HG03378 (cell line): Measurements from ENCODE around the gene FAM227A.

ENCODE experiments used
- ATAC-seq: cut with Tn5 transposase; IDR thresholded peaks from one replicate; pipeline ENCODE4 v1.9.1; 2021; ENCODE audit warnings: mild to moderate bottlenecking, moderate library complexity; ENCODE audit not compliant: unreplicated experiment

The FAM227A gene

DNA sequence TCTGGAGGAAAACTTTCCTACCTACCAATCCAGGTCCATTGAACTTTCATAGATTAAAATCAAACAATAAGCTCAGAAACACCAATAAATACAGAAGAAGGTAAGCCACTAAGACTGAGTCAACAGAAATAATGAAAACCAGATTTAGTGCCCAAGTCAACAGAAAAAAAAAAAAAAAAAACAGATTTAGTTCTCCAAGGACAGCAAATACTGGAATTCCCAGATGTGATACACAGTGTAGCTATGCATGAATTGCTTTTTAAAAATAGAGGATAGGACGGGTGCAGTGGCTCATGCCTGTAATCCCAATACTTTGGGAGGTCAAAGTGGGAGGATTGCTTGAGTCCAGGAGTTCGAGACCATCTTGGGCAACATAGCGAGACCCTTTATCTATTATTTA is 101.9 kb downstream of the FAM227A start:
- ATAC-seq = no peak

DNA sequence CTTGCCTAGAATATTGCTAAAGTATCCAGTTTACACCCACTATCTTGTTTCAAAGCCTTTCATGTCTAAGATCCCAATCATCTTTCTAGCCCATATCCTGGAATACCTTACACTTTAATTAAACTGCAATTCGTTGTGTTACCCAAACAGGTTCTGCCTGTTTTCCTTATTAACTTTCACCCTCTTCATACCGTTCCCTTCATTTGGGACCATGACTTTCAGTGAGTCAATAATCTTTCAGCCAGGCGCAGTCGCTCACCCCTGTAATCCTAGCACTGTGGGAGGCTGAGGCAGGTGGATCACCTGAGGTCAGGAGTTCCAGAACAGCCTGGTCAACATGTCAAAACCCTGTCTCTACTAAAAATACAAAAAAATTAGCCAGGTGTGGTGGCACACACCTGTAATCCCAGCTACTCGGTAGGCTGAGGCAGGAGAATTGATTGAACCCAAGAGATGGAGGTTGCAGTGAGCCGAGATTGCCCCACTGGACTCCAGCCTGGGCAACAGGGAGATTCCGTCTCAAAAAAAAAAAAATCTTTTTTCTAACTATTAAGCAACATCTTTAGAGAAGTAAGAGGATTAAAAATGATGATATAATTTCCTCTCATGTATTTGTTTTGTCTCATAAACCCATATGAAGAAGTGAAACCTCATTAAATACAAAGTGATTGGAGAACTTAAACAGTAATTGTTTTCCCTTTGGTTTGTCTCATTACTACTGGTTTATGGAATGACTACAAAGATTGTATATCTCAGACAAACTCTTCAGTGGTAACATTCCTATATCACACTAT is 106.9 kb downstream of the FAM227A start:
- ATAC-seq = no peak

DNA sequence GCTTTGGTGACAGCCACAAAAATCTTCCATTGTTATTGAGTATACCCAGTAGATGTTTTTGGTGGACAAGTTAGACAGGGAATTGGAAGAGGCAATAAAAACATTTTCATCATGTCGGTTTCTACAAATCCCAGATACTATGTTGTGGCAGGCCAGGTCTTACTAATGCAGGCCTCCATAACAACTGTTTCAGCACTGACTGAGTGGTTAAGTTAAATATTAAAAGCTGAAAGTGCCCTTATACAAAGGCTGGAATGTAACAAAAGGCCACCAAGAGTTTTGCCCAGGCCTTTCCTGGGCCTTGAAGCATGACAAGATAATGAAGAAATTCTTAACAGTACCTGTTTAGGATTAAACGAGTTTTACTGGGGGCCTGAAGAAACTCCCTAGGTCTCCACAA is 115.5 kb downstream of the FAM227A start:
- ATAC-seq = no peak

DNA sequence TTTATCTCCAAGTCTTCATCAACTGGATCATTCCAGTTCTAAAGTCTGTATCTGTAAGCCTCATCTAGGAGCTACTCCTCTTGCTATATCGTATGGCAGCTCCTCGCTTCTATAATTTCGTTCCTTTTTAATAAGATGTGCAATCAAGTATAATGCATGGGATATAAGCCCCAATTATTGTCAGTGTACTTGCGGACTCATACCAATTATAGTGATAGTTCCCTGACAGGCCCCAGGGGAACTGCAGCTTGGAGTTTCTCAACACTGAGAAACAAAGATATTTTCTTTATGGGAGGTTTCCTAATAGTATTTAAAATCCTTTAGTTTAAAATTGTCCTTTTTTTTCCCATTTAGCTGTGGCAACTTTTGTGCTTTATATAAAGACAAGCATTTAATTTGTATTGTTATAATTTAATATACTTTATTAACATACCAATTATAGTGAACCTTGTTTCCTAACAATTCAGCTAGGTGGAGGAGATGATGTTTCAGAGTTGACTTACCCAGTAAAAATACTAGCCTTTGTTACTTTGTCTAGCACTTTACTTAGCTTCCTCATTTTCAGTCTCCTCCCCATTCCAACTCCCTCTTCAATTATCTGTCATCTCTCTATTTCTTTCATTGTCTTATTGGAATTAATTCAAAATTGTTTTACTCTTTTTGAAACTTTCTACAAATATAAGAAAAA is 124.8 kb downstream of the FAM227A start:
- no peak for ATAC-seq
